Mammary epithelial cell (primary cell): ENCODE results near the gene RFX3.

Experiments used
- CTCF ChIP-seq, 2 donors: IDR thresholded peaks in 1 of 2; conservative IDR thresholded peaks in 1 of 2; 2 replicates each; pipeline ENCODE4 v1.5.1; 2011 to 2012; ENCODE audit warnings: inconsistent platforms in 2 of 2, low read length in 2 of 2, mild to moderate bottlenecking in 2 of 2, control low read depth in 1 of 2, low read depth in 1 of 2; ENCODE audit not compliant: insufficient read depth in 1 of 2; ENCODE audit errors: extremely low read depth in 1 of 2
- EZH2 ChIP-seq: IDR thresholded peaks from 2 replicates; pipeline ENCODE4 v1.6.1; 2012; ENCODE audit warnings: low read length, inconsistent platforms, borderline replicate concordance

- no peak for TF ChIP-seq CTCF (conservative IDR thresholded peaks at IDR 0.05 in 1 of 2, IDR thresholded peaks at IDR 0.05 in 1 of 2; ENCODE audit: extremely low read depth in 1 of 2, insufficient read depth in 1 of 2, low read depth in 1 of 2, low read length in 2 of 2)
- no peak for TF ChIP-seq EZH2
Measured at GRCh38 chr9:3490957-3491356, 34.8 kb downstream of the RFX3 start.
